ENCODE results near the gene RAG1.

The RAG1 gene

GRCh38 chr11:36598051-36598450, 30.2 kb downstream of the RAG1 start, which contains the start of gene RAG2:
TSS of gene RAG2 (minus strand) at chr11:36598236. CDS start at chr11:36594168, 4,068 bp downstream.
- no peaks in the 10 kb centered on the region for H3K36me3 ChIP-seq
- no peak within 1 kb of the TSS for H3K27ac ChIP-seq
- intact Hi-C loops (cut with DNase I; ENCODE audit: low total_unique reads), result loop anchor here (10.0 kb wide), 1 partner anchor 303 kb away; the partner anchor contains the start of gene PRR5L
- H3K4me3 ChIP-seq, result no peak within 1 kb of the TSS
- no peaks in the 10 kb centered on the region for H3K9me3 ChIP-seq
- no peaks in the 10 kb centered on the region for H3K27me3 ChIP-seq
- no peak for DNase-seq
- TF ChIP-seq, protein P1, sequence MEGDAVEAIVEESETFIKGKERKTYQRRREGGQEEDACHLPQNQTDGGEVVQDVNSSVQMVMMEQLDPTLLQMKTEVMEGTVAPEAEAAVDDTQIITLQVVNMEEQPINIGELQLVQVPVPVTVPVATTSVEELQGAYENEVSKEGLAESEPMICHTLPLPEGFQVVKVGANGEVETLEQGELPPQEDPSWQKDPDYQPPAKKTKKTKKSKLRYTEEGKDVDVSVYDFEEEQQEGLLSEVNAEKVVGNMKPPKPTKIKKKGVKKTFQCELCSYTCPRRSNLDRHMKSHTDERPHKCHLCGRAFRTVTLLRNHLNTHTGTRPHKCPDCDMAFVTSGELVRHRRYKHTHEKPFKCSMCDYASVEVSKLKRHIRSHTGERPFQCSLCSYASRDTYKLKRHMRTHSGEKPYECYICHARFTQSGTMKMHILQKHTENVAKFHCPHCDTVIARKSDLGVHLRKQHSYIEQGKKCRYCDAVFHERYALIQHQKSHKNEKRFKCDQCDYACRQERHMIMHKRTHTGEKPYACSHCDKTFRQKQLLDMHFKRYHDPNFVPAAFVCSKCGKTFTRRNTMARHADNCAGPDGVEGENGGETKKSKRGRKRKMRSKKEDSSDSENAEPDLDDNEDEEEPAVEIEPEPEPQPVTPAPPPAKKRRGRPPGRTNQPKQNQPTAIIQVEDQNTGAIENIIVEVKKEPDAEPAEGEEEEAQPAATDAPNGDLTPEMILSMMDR (IDR thresholded peaks at IDR 0.05), result no peak
- peaks cover 0 to 12% (median 4%) of the 10 kb centered on the region in 4 donors for H3K4me1 ChIP-seq

DNA sequence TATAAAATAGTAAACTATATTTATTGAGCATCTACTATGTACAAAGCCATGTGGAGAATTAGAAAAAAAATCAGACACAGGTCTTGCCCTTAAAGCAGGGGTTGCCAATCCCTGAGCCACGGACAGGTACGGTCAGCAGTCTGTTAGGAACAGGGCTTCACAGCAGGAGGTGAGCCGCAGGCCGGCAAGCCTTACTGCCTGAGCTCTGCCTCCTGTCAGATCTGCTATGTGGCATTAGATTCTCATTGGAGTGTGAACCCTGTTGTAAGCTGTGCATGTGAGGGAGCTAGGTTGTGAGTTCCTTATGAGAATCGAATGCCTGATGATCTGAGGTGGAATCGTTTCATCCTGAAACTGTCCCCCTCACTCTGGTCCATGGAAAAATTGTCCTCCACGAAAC, 32.4 kb downstream of the RAG1 start:
- H3K4me3 ChIP-seq, result no peak overlapping the region
- no peak for DNase-seq
- intact Hi-C loops (cut with DNase I; ENCODE audit: low total_unique reads), result no loop called here
- H3K36me3 ChIP-seq, result no peaks in the 10 kb centered on the region
- TF ChIP-seq, protein P1 (IDR thresholded peaks at IDR 0.05), result no peak
- H3K27ac ChIP-seq, result no peak overlapping the region
- H3K9me3 ChIP-seq, result no peaks in the 10 kb centered on the region
- peaks cover 0 to 6% (median 3%) of the 10 kb centered on the region in 4 donors for H3K4me1 ChIP-seq
- H3K27me3 ChIP-seq, result no peaks in the 10 kb centered on the region

- DNase-seq, result no peak
- intact Hi-C loops (cut with DNase I; ENCODE audit: low total_unique reads), result no loop called here
- no peaks in the 10 kb centered on the region for H3K4me1 ChIP-seq
- TF ChIP-seq, protein P1 (IDR thresholded peaks at IDR 0.05), result no peak
- H3K36me3 ChIP-seq, result no peaks in the 10 kb centered on the region
- no peaks in the 10 kb centered on the region for H3K27me3 ChIP-seq
- H3K4me3 ChIP-seq, result no peak overlapping the region
- H3K9me3 ChIP-seq, result no peaks in the 10 kb centered on the region
- no peak overlapping the region for H3K27ac ChIP-seq
Measured at GRCh38 chr11:36601155-36601554, 33.3 kb downstream of the RAG1 start.

DNA sequence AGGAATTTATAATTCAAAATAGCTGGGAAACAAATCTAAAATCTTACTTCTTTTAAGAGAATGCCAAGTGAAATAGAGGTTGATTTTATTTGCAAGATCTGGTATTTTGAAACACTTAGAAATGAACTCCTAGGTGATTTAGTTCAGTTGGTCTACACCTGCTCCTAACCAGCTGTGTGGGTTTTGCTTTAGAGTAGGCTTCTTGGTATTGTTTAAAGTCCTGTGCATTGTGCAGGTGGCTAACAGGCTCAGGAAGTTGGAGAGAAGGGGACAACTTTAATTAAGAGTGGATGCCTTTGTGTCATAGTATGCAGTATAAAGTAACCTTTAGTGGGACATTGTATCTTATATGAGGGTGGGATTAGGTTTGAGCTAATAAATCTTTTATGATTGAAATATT, 34.3 kb downstream of the RAG1 start:
- no peaks in the 10 kb centered on the region for H3K36me3 ChIP-seq
- intact Hi-C loops (cut with DNase I; ENCODE audit: low total_unique reads), result no loop called here
- H3K4me1 ChIP-seq, result no peaks in the 10 kb centered on the region

DNA sequence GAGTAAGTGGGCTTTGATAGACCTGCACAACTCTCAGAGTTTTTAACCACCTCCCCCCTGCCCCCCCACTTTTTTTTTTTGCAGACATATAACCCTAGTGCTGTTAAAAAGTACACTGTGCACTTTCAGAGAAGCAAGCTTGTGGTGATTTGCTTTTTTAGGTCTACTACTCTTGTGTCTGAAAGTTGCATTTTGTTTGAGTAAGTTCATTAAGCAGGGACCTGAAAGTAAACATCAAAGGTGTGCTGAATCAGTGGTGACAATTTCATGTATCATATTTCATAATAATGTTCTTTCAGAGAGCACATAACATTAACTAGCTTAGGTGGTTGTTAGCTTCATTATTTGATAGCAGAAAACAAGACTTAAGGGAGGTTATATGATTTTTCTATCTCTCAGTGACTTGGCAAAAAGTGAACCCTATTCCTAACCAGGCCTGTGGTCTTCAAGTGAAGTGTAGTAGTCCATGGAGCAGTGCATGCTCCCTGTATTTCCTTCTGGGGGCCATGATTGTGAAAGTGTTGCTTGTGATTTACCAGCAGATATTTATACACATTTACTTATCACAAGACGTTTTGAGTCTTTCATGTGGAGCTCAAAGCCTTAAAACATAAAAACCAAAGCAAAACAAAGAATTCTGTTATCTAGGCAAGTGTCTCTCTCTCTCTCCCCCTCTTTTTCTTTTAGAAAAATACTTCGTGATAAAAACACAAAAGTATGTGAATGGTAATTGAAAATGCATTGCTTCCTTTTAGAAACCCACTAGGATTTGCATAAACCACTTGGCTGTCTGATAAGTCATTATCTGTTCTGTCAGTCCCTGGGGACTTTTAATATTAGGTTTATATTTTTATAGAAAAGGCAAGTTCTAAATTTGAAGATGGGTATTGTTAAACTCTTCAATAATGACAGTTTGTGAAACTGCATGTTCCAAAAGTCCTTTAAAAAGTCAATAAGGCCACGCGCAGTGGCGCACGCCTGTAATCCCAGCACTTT, 37.7 kb downstream of the RAG1 start:
- H3K27me3 ChIP-seq, result no peaks in the 10 kb centered on the region
- no peaks in the 10 kb centered on the region for H3K9me3 ChIP-seq
- TF ChIP-seq, protein P1 (IDR thresholded peaks at IDR 0.05), result no peak
- DNase-seq, result no peak
- no peak overlapping the region for H3K27ac ChIP-seq
- H3K36me3 ChIP-seq, result no peaks in the 10 kb centered on the region
- intact Hi-C loops (cut with DNase I; ENCODE audit: low total_unique reads), result loop anchor here (5.0 kb wide), 1 partner anchor 38 kb away; the partner anchor contains the start of gene RAG1
- no peaks in the 10 kb centered on the region for H3K4me1 ChIP-seq
- no peak overlapping the region for H3K4me3 ChIP-seq

More for the DNA sequence above, 34.3 kb downstream of the RAG1 start:
- Histone ChIP-seq H3K27ac (no peak overlapping the region), H3K9me3 (no peaks in the 10 kb centered on the region), H3K4me3 (no peak overlapping the region), H3K27me3 (no peaks in the 10 kb centered on the region)
- TF ChIP-seq, protein P1 (IDR thresholded peaks at IDR 0.05), result no peak
- DNase-seq, result no peak
